Mucosa of rectum (tissue), 2 donors: ENCODE measurements around the gene SLC39A12.
"Not testable (repeated sequence)": the region's sequence is repeated elsewhere in the genome, so short reads cannot be mapped to it uniquely, and the experiment has no call there.

Experiments used
- H3K27ac ChIP-seq, 2 donors: one replicate each; pipeline ENCODE4 v1.7.0; 2013; ENCODE audit warnings: inconsistent platforms in 2 of 2, low read depth in 2 of 2, low read length in 2 of 2
- H3K27me3 ChIP-seq, 2 donors: one replicate each; pipeline ENCODE4 v1.7.0; 2013; ENCODE audit warnings: low read length in 2 of 2; ENCODE audit not compliant: control insufficient read depth in 2 of 2, insufficient read depth in 2 of 2
- H3K36me3 ChIP-seq, 2 donors: one replicate each; pipeline ENCODE4 v1.7.0; 2013; ENCODE audit warnings: low read length in 2 of 2; ENCODE audit not compliant: control insufficient read depth in 2 of 2, insufficient read depth in 2 of 2
- H3K4me1 ChIP-seq, 2 donors: one replicate each; pipeline ENCODE4 v1.7.0; 2013; ENCODE audit warnings: low read length in 2 of 2, mild to moderate bottlenecking in 1 of 2; ENCODE audit not compliant: control insufficient read depth in 2 of 2, insufficient read depth in 2 of 2
- H3K4me3 ChIP-seq, 2 donors: one replicate each; pipeline ENCODE4 v1.7.0; 2013; ENCODE audit warnings: low read length in 2 of 2
- H3K9ac ChIP-seq, 2 donors: one replicate each; pipeline ENCODE4 v1.7.0; 2013; ENCODE audit warnings: low read length in 2 of 2, low read depth in 1 of 2, mild to moderate bottlenecking in 1 of 2
- H3K9me3 ChIP-seq, 2 donors: one replicate each; pipeline ENCODE4 v1.7.0; 2013; ENCODE audit warnings: low read length in 2 of 2; ENCODE audit not compliant: control insufficient read depth in 2 of 2
- donor health status: healthy.
- donor health status: Normal muscosa, but diverticular disease.

Gene SLC39A12

DNA sequence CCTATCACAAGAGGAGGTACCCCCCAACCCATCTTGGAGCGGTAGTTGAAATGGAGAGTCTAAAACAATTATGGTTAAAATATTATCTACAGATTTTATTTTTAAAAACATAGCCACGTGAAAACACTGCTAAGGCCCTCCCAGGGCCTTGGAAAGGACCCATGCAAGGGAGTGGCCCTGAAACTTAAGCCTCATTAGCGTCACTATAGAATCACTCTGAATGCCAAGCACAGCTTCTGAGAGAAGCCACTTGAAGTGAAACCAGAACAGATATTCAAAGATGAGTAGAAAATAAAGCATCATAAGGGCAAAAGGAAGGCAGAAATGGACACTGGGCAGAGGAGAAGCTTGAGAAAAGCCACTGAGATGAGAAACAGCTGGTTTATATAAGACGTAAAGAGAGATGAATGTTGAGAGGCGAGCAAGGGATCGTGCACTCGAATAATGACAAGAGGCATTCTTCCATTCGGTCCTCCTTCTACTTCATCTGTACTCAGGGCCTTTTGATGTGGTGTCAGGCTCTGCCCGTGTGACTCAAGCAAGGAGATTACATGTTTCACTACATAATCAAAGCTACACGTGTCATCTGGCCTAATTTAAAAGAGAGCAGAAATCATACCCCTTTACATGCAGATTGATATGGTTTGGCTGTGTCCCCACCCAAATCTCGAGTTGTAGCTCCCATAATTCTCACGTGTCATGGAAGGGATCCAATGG is 33.4 kb upstream of the SLC39A12 start:
- Histone ChIP-seq H3K36me3 (no peaks in the 10 kb centered on the region), H3K27ac (no peak overlapping the region), H3K4me1 (no peaks in the 10 kb centered on the region), H3K9ac (no peak overlapping the region), H3K27me3 (no peaks in the 10 kb centered on the region), H3K4me3 (no peak overlapping the region), H3K9me3 (no peaks in the 10 kb centered on the region)

DNA sequence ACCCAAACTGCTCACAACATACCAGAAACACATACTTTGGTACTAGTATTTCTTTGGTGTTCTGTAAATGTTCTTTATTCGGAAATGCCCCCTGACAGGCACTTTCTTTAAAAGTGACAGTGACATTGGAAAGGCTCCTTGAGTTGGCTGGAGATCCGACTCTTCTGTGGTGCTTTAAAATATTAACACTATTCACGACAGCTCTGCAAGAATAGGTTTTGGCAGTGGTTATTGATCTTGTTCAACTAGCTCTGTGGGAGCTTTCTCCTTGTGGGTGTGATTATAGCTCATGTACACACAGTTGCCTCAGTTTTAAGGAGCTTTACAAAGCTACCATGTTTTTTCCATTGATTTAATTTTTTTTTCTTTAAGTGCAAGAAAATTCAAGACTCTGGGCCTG is 30.3 kb upstream of the SLC39A12 start:
- H3K36me3 ChIP-seq: no peaks in the 10 kb centered on the region
- no peak overlapping the region for H3K9ac ChIP-seq
- peaks cover 0 to 4% of the 10 kb centered on the region in 2 donors for H3K4me1 ChIP-seq
- no peak overlapping the region for H3K4me3 ChIP-seq
- no peak overlapping the region for H3K27ac ChIP-seq
- H3K9me3 ChIP-seq: no peaks in the 10 kb centered on the region
- H3K27me3 ChIP-seq: no peaks in the 10 kb centered on the region

DNA sequence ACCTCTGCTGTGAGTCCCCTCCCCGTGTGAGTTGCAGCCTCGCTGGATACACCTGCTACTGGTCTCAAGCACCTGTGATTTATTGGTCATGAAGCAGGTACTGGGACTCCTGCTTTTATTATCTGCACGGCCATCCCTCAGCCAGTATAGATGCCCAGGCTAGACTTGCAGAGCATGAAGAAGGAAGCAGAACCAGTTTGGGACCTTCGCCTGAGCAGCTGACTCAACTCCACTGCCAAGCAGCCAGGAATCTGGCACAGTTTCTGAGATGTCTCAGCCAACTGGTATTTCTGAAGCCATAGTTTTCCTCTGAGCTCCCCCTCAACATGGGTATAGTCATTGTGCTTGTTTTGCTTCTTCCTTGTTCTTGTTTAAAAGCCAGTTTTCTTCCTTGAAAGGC is 28.0 kb upstream of the SLC39A12 start:
- H3K27ac ChIP-seq: no peak overlapping the region
- no peak overlapping the region for H3K4me3 ChIP-seq

DNA sequence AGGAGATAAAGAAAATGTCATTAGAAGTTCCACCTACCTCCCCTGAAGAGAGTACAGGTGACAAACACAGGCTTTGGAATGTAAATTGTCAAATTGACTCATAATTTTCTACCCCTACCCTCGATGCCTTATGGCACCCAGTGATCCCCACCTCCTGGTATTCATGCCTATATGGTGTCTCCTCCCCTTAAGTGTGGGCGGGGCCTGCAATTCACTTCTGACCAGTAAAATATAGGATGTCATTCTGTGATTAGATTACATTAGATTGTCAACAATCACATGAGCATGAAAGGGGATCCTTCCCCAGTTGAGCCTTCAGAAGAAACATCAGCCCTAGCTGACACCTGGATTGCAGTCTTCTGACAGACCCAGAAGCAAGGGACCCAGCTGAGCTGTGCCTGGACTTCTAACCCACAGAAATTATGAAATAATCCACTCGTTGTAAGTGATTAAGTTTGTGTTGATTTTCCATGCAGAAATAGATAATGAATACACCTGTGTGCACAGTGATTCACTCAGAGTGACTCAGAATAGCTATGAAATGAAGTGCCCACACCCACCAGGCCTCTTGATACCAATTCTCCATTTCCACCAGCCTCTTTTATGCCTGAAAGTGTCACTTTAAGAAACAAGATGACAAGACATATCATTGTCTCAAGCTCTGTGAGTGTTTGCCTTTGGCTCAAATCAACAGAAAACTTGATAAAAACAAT is 8.5 kb upstream of the SLC39A12 start:
- Histone ChIP-seq H3K4me3 (no peak overlapping the region), H3K9me3 (no peaks in the 10 kb centered on the region), H3K27ac (peak overlapping the region in 1 of 2 donors; percentile 49), H3K4me1 (no peaks in the 10 kb centered on the region), H3K36me3 (no peaks in the 10 kb centered on the region), H3K27me3 (no peaks in the 10 kb centered on the region), H3K9ac (no peak overlapping the region)

More for the DNA sequence above, 28.0 kb upstream of the SLC39A12 start:
- Histone ChIP-seq H3K9me3 (no peaks in the 10 kb centered on the region), H3K27me3 (no peaks in the 10 kb centered on the region), H3K36me3 (no peaks in the 10 kb centered on the region), H3K4me1 (peaks cover 0 to 4% of the 10 kb centered on the region in 2 donors), H3K9ac (no peak overlapping the region)

DNA sequence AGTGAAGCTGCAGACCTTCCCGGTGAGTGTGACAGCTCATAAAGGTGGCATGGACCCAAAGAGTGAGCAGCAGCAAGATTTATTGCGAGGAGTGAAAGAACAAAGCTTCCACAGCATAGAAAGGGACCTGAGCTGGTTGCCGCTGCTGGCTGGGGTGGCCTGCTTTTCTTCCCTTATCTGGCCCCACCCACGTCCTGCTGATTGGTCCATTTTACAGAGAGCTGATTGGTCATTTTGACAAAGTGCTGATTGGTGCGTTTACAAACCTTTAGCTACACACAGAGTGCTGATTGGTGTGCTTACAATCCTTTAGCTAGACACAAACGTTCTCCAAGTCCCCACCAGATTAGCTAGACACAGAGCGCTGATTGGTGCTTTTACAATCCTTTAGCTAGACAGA is 1.4 kb upstream of the SLC39A12 start:
- H3K9me3 ChIP-seq, H3K9ac ChIP-seq, H3K27ac ChIP-seq, H3K36me3 ChIP-seq, H3K4me3 ChIP-seq, H3K27me3 ChIP-seq, H3K4me1 ChIP-seq: not testable (repeated sequence)

DNA sequence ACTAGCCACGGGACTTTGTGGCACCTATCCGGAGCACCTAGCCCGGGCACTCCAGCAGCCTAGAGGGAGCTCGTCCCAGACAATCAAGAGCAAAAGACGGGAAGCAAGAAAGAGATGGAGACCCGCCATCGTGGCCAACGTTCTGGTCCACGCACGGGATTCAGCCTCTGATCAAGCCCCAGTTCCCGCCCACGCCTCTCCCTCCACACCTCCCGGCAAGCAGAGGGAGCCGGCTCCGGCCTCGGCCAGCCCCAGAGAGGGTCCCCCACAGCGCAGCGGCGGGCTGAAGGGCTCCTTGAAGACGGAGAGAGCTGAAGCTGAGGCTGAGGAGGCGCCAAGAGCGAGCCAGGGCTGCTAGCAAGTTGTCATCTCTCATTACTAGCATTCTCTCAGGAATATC is 992 bp upstream of the SLC39A12 start:
- no peaks in the 10 kb centered on the region for H3K4me1 ChIP-seq
- no peak overlapping the region for H3K4me3 ChIP-seq
- H3K27me3 ChIP-seq: no peaks in the 10 kb centered on the region
- no peaks in the 10 kb centered on the region for H3K9me3 ChIP-seq
- no peaks in the 10 kb centered on the region for H3K36me3 ChIP-seq
- H3K27ac ChIP-seq: no peak overlapping the region
- no peak overlapping the region for H3K9ac ChIP-seq

DNA sequence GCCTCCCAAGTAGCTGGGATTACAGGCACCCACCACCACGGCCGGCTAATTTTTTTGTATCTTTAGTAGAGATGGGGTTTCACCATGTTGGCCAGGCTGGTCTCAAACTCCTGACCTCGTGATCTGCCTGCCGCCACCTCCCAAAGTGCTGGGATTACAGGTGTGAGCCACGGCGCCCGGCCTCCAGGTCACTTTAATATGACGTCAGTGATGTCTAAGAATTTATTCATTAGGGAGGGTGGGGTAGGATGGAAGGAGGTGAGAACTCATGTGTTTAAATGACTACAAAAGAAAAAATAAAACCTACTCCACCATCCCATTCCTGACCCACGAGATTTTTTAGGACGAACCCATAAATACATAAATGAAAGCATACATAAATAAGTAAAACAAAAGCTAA is 2.7 kb downstream of the SLC39A12 start:
- not testable (repeated sequence) for H3K9me3 ChIP-seq, H3K4me1 ChIP-seq, H3K36me3 ChIP-seq, H3K9ac ChIP-seq, H3K27ac ChIP-seq, H3K27me3 ChIP-seq, H3K4me3 ChIP-seq

DNA sequence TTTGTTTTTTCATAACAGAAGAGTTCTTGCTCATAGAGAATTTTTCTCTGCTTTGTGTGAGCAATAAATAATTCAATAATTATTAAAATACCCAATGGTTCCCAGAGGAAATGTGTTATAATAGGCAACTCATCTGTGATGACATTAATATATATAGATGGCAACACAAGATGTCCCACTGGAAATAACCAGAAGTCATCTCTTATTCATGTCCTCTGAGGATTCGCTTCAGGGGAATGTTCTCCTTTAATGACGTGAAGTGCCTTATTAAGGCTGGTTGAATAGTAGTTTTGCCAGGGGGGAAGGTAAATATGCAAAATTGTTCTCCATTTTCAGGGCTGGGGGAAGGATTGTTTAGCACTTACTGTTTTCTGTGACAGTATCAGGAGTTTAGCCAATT is 3.1 kb downstream of the SLC39A12 start:
- H3K4me3 ChIP-seq: no peak overlapping the region
- H3K9ac ChIP-seq: no peak overlapping the region
- H3K4me1 ChIP-seq: no peaks in the 10 kb centered on the region
- no peaks in the 10 kb centered on the region for H3K9me3 ChIP-seq
- no peaks in the 10 kb centered on the region for H3K36me3 ChIP-seq
- no peaks in the 10 kb centered on the region for H3K27me3 ChIP-seq
- no peak overlapping the region for H3K27ac ChIP-seq

DNA sequence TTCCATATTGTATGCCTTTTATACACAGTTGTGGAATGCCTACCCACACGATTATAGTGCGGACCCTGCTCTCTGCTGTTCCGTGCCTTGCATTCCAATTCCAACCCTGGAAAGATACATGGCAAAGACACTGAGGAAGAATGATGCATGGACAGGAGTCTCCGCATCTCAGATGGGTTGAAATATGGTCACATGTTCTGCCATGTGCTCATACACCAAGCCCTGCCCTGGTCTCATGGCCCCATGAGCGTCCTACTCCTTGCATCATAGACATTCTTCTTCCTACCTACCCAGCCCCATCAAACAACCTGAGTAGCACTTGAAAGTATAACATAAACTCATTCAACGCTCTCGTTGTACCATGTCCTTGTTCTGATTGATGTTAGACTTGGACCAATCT is 6.3 kb downstream of the SLC39A12 start:
- Histone ChIP-seq H3K4me1 (no peaks in the 10 kb centered on the region), H3K4me3 (no peak overlapping the region), H3K36me3 (no peaks in the 10 kb centered on the region), H3K27ac (no peak overlapping the region), H3K9ac (no peak overlapping the region), H3K9me3 (no peaks in the 10 kb centered on the region), H3K27me3 (no peaks in the 10 kb centered on the region)

DNA sequence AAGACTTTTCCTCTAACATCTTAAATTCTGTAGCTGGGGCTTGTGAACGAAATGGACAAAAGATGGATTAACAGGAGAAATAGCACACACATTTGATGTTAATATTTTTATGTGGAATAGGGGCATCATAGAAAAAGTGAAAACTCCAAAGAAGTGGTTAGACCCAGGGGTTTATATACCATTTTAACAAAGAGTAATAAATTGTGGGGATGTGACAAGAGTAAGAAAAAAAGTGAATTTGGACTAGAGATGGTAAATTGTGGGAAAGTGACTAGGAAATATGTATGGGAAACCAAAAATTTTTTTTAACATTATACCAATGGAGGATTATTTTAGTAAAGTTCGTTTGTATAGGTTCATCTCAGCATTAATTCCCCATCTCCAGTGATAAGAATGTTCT is 8.2 kb downstream of the SLC39A12 start:
- Histone ChIP-seq H3K9me3 (no peaks in the 10 kb centered on the region), H3K4me3 (no peak overlapping the region), H3K27me3 (no peaks in the 10 kb centered on the region), H3K4me1 (no peaks in the 10 kb centered on the region), H3K9ac (no peak overlapping the region), H3K27ac (no peak overlapping the region), H3K36me3 (no peaks in the 10 kb centered on the region)
